Measurements from ENCODE around the gene GLS. TPM values are rescaled to one million over a fixed set of nuclear protein-coding genes. Genes with fewer than 3 reads are reported as not detected.

Gene GLS
- total and polyA plus RNA-seq, 2 donors (not counting 3 experiments of a cell fraction or from before 2014, with no cell fraction given), result 49.0 to 183 TPM

DNA sequence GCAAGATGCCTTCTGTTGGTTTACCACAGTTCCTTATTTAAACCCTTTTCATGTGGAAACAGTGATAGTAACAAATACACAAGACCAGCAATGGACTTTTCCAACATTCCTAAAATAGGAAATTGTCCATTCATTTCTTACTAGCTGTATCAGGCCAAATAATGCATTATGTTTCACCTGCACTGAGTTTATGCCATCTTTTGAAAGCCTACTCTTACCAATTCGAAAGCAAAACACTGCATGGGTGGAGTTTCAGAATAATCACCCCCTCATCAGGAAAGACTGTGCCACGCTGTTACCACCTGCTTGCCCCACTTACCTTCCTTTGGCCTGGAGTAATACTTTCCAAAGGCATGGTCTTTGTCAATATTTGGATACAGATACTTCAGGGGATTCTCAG, 95.9 kb downstream of the GLS start:
- DNase-seq (ENCODE audit: low read depth, low spot score) (no peak), FAIRE-seq (no peak)
- Histone ChIP-seq H3K4me1 (ENCODE audit: control insufficient read depth, extremely low read depth, insufficient read depth, low read length) (peaks cover 70% of the 10 kb centered on the region), H2AFZ (ENCODE audit: low read depth, low read length) (no peak overlapping the region), H3K4me3 (replicated peaks in 1 of 3; ENCODE audit: insufficient read depth in 1 of 3, low read depth in 1 of 3, low read length in 3 of 3) (no peak overlapping the region), H3K4me2 (ENCODE audit: insufficient read depth, low read length) (no peak overlapping the region), H3K79me2 (ENCODE audit: control insufficient read depth, insufficient read depth, low read length) (no peaks in the 10 kb centered on the region), H3K36me3 (ENCODE audit: control insufficient read depth in 2 of 2, extremely low read depth in 1 of 2, insufficient read depth in 2 of 2, low read length in 2 of 2) (peaks cover 14 to 38% of the 10 kb centered on the region in 2 experiments), H4K20me1 (replicated peaks; ENCODE audit: control insufficient read depth, extremely low read depth, insufficient read depth, low read length) (no peaks in the 10 kb centered on the region), H3K9me1 (replicated peaks; ENCODE audit: control insufficient read depth, extremely low read depth, insufficient read depth, low read length) (no peaks in the 10 kb centered on the region), H3K9me3 (replicated peaks; ENCODE audit: control insufficient read depth, insufficient read depth, low read length) (no peaks in the 10 kb centered on the region), H3K27ac (ENCODE audit: insufficient read depth, low read depth, low read length) (no peak overlapping the region), H3K9ac (replicated peaks; ENCODE audit: extremely low read depth, insufficient read depth, low read length) (no peak overlapping the region), H3K27me3 (ENCODE audit: control insufficient read depth in 2 of 2, insufficient read depth in 2 of 2, low read length in 2 of 2) (no peaks in the 10 kb centered on the region)
- no peak for TF ChIP-seq FOS (IDR thresholded peaks at IDR 0.05; ENCODE audit: borderline replicate concordance, insufficient read depth, low read length)
- TF ChIP-seq, protein P1, sequence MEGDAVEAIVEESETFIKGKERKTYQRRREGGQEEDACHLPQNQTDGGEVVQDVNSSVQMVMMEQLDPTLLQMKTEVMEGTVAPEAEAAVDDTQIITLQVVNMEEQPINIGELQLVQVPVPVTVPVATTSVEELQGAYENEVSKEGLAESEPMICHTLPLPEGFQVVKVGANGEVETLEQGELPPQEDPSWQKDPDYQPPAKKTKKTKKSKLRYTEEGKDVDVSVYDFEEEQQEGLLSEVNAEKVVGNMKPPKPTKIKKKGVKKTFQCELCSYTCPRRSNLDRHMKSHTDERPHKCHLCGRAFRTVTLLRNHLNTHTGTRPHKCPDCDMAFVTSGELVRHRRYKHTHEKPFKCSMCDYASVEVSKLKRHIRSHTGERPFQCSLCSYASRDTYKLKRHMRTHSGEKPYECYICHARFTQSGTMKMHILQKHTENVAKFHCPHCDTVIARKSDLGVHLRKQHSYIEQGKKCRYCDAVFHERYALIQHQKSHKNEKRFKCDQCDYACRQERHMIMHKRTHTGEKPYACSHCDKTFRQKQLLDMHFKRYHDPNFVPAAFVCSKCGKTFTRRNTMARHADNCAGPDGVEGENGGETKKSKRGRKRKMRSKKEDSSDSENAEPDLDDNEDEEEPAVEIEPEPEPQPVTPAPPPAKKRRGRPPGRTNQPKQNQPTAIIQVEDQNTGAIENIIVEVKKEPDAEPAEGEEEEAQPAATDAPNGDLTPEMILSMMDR (IDR thresholded peaks at IDR 0.05; ENCODE audit: extremely low read depth in 1 of 2, insufficient read depth in 1 of 2, low read depth in 1 of 2, low read length in 2 of 2), result no peak
- TF ChIP-seq GATA2 (IDR thresholded peaks at IDR 0.05; ENCODE audit: insufficient read depth, insufficient read length, low read depth, low read length), result no peak
- TF ChIP-seq, protein P2, sequence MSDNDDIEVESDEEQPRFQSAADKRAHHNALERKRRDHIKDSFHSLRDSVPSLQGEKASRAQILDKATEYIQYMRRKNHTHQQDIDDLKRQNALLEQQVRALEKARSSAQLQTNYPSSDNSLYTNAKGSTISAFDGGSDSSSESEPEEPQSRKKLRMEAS (IDR thresholded peaks at IDR 0.05; ENCODE audit: insufficient read depth, insufficient read length), result no peak
- TF ChIP-seq POLR2A (IDR thresholded peaks at IDR 0.05; ENCODE audit: low read depth, low read length), result no peak
- TF ChIP-seq MYC (IDR thresholded peaks at IDR 0.05; ENCODE audit: low read depth, low read length), result no peak
- no peak for TF ChIP-seq POLR2AphosphoS5 (IDR thresholded peaks at IDR 0.05; ENCODE audit: insufficient read depth, low read depth, low read length)
- TF ChIP-seq JUN (IDR thresholded peaks at IDR 0.05; ENCODE audit: borderline replicate concordance, insufficient read depth, insufficient read length, low read depth), result no peak
- no peak for TF ChIP-seq EZH2 (IDR thresholded peaks at IDR 0.05; ENCODE audit: borderline replicate concordance, low read depth, low read length, severe bottlenecking)
- intact Hi-C loops (cut with micrococcal nuclease) (no loop called here), dilution Hi-C loops (cut with MboI; ENCODE audit: extremely low pct_ligation_motif_present, low sequenced_read_pairs) (no loop called here)
- ChIA-PET POLR2A (no interaction called here), CTCF (no interaction called here)
- no TSS peak for BruUV-seq (replicated peaks)

Data from endothelial cell of umbilical vein (primary cell).